GM20000 (cell line): ENCODE data around the gene AMDHD2.

Experiments
- DNase-seq: peaks from one replicate; pipeline ENCODE4 v3.0.0; 2012; ENCODE audit warnings: low spot score
- TF ChIP-seq, protein P1 (sequence below): IDR thresholded peaks from 2 replicates; pipeline ENCODE4 v1.5.1; 2012; ENCODE audit warnings: mild to moderate bottlenecking, control low read depth; ENCODE audit errors: extremely low read depth, missing control alignments

AMDHD2 gene, protein sequence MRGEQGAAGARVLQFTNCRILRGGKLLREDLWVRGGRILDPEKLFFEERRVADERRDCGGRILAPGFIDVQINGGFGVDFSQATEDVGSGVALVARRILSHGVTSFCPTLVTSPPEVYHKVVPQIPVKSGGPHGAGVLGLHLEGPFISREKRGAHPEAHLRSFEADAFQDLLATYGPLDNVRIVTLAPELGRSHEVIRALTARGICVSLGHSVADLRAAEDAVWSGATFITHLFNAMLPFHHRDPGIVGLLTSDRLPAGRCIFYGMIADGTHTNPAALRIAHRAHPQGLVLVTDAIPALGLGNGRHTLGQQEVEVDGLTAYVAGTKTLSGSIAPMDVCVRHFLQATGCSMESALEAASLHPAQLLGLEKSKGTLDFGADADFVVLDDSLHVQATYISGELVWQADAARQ

DNA sequence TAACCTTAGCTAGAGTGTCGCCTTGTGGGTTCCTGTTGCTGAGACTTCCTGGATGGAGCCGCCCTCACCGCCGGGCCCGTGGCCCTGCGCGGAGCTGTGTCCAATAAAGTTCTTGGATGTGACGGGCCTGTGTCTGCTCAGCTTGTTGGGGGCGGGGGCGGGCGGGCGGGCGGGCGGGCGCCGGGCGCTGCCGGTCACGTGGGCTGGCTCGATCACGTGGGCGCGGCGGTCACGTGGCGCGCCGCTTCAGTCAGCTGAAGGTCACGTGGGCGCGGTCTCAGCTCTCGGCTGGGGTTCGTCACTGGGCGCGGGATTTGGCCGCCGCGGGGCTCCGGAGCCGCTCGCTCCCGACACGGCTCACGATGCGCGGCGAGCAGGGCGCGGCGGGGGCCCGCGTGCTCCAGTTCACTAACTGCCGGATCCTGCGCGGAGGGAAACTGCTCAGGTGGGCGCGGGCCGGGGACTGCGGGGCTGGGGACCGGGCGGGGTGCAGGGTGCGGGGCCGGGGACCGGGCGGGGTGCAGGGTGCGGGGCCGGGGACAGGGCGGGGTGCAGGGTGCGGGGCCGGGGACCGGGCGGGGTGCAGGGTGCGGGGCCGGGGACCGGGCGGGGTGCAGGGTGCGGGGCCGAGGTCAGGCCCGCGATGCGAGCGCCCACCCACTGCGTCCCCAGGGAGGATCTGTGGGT lies at the start of gene AMDHD2:
Gene AMDHD2, plus strand, starts transcription at position 275 of the 687 bp plus-strand sequence. Its CDS starts 88 bp downstream, at position 363.
- peak; percentile 99 for DNase-seq

DNA sequence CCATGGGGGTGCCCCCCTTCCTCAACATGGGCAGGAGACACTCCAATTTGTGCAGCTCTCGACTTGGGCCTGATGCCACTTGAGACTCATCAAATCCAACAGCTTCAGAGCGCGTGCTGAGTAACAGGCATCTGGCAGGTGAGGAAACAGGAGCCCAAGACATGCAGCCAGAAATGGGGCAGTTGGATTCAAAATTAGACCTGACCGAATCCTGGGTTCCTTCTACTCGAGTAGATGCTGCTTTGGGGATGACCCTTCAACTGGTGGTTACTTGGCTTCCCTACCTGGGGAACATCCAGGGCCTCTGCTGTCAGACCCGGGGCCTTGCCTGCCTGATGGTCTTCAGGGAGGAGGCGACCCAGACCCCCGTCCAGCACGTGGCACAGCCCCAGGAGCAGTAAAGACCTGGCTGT lies 49.6 kb upstream of the AMDHD2 start:
- DNase-seq: no peak
- TF ChIP-seq, protein P1, sequence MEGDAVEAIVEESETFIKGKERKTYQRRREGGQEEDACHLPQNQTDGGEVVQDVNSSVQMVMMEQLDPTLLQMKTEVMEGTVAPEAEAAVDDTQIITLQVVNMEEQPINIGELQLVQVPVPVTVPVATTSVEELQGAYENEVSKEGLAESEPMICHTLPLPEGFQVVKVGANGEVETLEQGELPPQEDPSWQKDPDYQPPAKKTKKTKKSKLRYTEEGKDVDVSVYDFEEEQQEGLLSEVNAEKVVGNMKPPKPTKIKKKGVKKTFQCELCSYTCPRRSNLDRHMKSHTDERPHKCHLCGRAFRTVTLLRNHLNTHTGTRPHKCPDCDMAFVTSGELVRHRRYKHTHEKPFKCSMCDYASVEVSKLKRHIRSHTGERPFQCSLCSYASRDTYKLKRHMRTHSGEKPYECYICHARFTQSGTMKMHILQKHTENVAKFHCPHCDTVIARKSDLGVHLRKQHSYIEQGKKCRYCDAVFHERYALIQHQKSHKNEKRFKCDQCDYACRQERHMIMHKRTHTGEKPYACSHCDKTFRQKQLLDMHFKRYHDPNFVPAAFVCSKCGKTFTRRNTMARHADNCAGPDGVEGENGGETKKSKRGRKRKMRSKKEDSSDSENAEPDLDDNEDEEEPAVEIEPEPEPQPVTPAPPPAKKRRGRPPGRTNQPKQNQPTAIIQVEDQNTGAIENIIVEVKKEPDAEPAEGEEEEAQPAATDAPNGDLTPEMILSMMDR: no peak

More for the DNA sequence above, at the start of gene AMDHD2:
- TF ChIP-seq, protein P1: no peak

DNA sequence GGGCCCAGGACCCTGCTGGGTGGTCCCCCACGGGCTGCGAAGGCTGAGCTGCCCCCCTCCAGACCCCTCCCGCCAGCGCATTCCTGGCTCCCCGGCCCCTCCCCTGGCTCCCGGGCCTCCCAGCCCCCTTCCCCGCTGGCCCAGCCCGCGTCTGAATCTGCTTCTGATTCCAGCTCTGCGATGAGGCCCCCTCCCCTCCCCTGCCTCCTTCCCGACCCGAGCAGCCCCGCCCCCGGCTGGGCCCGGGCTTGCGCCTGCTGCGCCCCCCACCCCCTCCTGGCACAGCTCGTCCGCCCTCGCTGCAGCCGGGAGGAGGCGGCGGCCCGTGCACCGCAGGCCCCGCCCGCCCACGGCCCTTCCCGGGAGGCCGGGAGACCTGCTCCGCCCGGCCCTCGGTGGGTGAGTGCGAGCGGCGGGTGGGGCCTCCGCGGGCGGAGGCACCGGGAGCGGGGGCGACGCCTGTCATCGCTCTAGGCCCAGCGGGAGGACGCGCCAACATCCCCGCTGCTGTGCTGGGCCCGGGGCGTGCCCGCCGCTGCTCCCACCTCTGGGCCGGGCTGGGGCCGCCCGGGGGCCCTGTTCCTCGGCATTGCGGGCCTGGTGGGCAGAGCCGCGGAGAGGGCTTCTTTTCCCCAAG lies 49.0 kb upstream of the AMDHD2 start, which contains the start of gene NTN3:
Gene NTN3, plus strand, starts transcription at position 282 of the 637 bp plus-strand sequence. CDS start 405 bp downstream, outside the sequence.
- peak; percentile 70 for DNase-seq
- TF ChIP-seq, protein P1: no peak

DNA sequence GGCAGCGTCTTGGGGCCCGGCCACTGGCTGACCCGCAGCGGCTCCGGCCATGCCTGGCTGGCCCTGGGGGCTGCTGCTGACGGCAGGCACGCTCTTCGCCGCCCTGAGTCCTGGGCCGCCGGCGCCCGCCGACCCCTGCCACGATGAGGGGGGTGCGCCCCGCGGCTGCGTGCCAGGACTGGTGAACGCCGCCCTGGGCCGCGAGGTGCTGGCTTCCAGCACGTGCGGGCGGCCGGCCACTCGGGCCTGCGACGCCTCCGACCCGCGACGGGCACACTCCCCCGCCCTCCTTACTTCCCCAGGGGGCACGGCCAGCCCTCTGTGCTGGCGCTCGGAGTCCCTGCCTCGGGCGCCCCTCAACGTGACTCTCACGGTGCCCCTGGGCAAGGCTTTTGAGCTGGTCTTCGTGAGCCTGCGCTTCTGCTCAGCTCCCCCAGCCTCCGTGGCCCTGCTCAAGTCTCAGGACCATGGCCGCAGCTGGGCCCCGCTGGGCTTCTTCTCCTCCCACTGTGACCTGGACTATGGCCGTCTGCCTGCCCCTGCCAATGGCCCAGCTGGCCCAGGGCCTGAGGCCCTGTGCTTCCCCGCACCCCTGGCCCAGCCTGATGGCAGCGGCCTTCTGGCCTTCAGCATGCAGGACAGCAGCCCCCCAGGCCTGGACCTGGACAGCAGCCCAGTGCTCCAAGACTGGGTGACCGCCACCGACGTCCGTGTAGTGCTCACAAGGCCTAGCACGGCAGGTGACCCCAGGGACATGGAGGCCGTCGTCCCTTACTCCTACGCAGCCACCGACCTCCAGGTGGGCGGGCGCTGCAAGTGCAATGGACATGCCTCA lies 48.3 kb upstream of the AMDHD2 start:
- no peak for DNase-seq
- TF ChIP-seq, protein P1: no peak

DNA sequence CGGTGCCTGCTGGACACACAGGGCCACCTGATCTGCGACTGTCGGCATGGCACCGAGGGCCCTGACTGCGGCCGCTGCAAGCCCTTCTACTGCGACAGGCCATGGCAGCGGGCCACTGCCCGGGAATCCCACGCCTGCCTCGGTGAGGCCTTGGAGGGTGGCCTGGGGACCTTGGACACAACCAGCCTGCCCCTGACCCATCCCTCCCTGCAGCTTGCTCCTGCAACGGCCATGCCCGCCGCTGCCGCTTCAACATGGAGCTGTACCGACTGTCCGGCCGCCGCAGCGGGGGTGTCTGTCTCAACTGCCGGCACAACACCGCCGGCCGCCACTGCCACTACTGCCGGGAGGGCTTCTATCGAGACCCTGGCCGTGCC lies 47.7 kb upstream of the AMDHD2 start:
- DNase-seq: no peak
- TF ChIP-seq, protein P1: no peak

DNA sequence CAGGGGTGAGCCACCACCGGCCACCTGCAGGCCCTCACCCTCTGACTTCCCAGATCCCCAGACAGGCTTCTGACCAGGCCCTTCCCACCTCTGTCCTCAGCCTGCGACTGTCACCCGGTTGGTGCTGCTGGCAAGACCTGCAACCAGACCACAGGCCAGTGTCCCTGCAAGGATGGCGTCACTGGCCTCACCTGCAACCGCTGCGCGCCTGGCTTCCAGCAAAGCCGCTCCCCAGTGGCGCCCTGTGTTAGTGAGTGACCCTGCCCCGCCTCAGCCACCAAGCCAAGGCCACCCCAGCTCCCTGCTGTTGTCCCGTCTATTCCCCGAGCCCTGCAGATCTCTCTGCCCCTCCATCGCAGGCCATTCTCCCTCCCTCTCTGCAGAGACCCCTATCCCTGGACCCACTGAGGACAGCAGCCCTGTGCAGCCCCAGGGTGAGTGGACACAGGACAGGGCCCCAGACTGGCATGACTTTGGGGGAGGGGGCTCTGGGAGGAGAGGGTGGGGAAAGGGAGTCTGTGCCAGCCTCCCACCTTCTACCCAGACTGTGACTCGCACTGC lies 47.2 kb upstream of the AMDHD2 start:
- DNase-seq: no peak
- TF ChIP-seq, protein P1: no peak
